ENCODE data around the gene CLRN2.

CLRN2 gene

DNA sequence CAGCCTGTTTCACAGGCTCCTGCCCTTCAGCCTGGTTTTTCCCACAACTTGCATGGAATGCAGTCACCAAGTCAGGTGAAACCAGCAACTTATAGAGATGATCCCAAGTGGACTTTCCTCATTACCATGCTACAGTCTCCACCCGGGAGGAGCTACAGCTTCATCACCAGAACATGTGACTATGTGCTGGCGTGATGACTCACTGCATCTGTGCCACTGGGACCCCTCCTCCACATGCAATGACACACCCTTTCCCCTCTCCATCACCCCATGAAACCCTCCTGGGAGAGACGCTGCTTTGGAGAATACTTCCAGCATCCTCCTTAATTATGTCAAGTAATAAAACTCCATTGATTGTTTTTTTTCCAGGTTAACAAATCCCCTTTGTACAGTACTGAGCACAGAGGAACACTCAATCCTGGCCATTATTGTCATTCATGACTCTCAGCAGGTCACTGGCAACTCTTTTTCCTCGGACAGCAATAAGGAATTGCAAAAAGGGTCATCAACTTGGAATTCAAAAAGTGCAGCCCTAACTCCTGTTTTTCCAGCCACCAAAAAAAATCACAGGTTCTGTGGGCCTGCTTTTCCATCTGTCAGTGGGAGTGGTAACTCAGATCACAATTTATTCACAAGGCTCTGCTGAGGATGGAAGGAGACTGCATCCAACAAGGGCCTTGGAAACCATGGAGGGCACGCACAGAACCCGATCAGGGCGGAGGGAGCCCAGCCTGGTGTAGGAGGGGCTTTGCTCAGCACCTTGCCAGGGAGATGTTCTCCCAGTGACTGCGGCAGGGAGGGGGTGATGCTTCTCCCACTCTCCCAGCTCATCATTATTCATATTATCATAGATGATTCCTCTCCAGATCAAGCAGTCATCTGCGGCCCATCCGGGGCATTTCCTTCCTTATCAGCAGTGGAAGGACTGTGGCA lies 20.4 kb upstream of the CLRN2 start:
- no peak overlapping the region for H3K27ac ChIP-seq
- TF ChIP-seq, protein P1, sequence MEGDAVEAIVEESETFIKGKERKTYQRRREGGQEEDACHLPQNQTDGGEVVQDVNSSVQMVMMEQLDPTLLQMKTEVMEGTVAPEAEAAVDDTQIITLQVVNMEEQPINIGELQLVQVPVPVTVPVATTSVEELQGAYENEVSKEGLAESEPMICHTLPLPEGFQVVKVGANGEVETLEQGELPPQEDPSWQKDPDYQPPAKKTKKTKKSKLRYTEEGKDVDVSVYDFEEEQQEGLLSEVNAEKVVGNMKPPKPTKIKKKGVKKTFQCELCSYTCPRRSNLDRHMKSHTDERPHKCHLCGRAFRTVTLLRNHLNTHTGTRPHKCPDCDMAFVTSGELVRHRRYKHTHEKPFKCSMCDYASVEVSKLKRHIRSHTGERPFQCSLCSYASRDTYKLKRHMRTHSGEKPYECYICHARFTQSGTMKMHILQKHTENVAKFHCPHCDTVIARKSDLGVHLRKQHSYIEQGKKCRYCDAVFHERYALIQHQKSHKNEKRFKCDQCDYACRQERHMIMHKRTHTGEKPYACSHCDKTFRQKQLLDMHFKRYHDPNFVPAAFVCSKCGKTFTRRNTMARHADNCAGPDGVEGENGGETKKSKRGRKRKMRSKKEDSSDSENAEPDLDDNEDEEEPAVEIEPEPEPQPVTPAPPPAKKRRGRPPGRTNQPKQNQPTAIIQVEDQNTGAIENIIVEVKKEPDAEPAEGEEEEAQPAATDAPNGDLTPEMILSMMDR (IDR thresholded peaks at IDR 0.05; ENCODE audit: low read depth, low read length), result no peak
- H3K9me3 ChIP-seq (ENCODE audit: severe bottlenecking), result no peaks in the 10 kb centered on the region
- DNase-seq, result no peak
- H3K36me3 ChIP-seq, result peaks cover 27% of the 10 kb centered on the region
- no peaks in the 10 kb centered on the region for H3K27me3 ChIP-seq (ENCODE audit: insufficient read depth, low read depth, severe bottlenecking)
- H3K4me3 ChIP-seq (ENCODE audit: low read depth, low read length), result no peak overlapping the region

GRCh38 chr4:17497890-17498523 lies 17.0 kb upstream of the CLRN2 start:
- no peak for DNase-seq
- no peak overlapping the region for H3K4me3 ChIP-seq (ENCODE audit: low read depth, low read length)
- TF ChIP-seq, protein P1 (IDR thresholded peaks at IDR 0.05; ENCODE audit: low read depth, low read length), result no peak
- no peaks in the 10 kb centered on the region for H3K27me3 ChIP-seq (ENCODE audit: insufficient read depth, low read depth, severe bottlenecking)
- H3K36me3 ChIP-seq, result peaks cover 28% of the 10 kb centered on the region
- no peak overlapping the region for H3K27ac ChIP-seq
- H3K9me3 ChIP-seq (ENCODE audit: severe bottlenecking), result no peaks in the 10 kb centered on the region

- no peak overlapping the region for H3K27ac ChIP-seq
- no peak overlapping the region for H3K4me3 ChIP-seq (ENCODE audit: low read depth, low read length)
- DNase-seq, result no peak
- no peaks in the 10 kb centered on the region for H3K9me3 ChIP-seq (ENCODE audit: severe bottlenecking)
- TF ChIP-seq, protein P1 (IDR thresholded peaks at IDR 0.05; ENCODE audit: low read depth, low read length), result no peak
- H3K27me3 ChIP-seq (ENCODE audit: insufficient read depth, low read depth, severe bottlenecking), result no peaks in the 10 kb centered on the region
- H3K36me3 ChIP-seq, result peaks cover 34% of the 10 kb centered on the region
Measured at GRCh38 chr4:17500574-17500973, 14.4 kb upstream of the CLRN2 start.

DNA sequence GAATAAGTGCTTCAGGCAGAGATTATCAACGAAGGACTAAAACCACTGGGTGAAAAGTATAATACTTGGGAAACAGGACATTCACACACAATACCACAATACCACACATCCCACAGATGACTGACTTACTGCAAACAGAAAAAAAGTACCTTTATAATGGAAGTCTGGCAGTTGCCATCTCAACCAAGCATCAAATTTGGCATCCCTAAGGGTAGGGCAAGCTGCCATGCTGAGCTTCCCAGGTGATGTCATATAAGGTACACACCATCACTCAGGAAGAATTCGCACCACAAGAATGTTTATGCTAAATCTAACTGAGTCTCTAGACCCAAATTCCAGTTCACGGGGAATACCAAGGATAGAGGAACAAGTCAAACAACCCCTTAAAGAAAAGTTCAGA lies 12.2 kb upstream of the CLRN2 start:
- TF ChIP-seq, protein P1 (IDR thresholded peaks at IDR 0.05; ENCODE audit: low read depth, low read length), result no peak
- Histone ChIP-seq H3K27ac (no peak overlapping the region), H3K9me3 (ENCODE audit: severe bottlenecking) (no peaks in the 10 kb centered on the region), H3K36me3 (peaks cover 37% of the 10 kb centered on the region), H3K4me3 (ENCODE audit: low read depth, low read length) (no peak overlapping the region), H3K27me3 (ENCODE audit: insufficient read depth, low read depth, severe bottlenecking) (no peaks in the 10 kb centered on the region)
- DNase-seq, result no peak

- no peak overlapping the region for H3K4me3 ChIP-seq (ENCODE audit: low read depth, low read length)
- peaks cover 41% of the 10 kb centered on the region for H3K36me3 ChIP-seq
- TF ChIP-seq, protein P1 (IDR thresholded peaks at IDR 0.05; ENCODE audit: low read depth, low read length), result no peak
- H3K27me3 ChIP-seq (ENCODE audit: insufficient read depth, low read depth, severe bottlenecking), result no peaks in the 10 kb centered on the region
- no peak overlapping the region for H3K27ac ChIP-seq
- no peaks in the 10 kb centered on the region for H3K9me3 ChIP-seq (ENCODE audit: severe bottlenecking)
- peak; percentile 26 for DNase-seq
Measured at GRCh38 chr4:17504081-17504480, 10.9 kb upstream of the CLRN2 start.
